ENCODE measurements around the gene PPP2R3B. TPM values are rescaled to one million over a fixed set of nuclear protein-coding genes. Genes with fewer than 3 reads are reported as not detected.
"Not testable (repeated sequence)": the region's sequence is repeated elsewhere in the genome, so short reads cannot be mapped to it uniquely, and the experiment has no call there.

Gene PPP2R3B
- total and polyA plus RNA-seq, 3 experiments from 2014 or later = 10.0 to 23.1 (median 21.2) TPM

DNA sequence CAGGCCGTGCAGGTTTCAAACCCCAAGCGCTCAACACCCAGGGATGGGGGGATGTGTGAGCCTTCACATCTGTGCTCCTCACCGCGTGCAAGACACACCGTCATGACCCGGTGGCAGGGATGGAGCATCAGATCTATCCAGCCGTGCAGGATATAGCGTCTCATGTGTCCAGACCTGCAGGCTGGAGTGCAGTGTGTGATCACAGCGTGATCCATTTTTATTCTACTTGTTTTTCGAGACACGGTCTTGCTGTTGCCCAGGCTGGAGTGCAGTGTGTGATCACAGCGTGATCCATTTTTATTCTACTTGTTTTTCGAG lies 35.4 kb downstream of the PPP2R3B start:
- H3K27ac ChIP-seq (ENCODE audit: low read depth, low read length); H3K4me3 Mint-ChIP-seq; POLR2A ChIA-PET; DNase-seq; H3K4me1 Mint-ChIP-seq; H3K27me3 Mint-ChIP-seq; H3K27ac Mint-ChIP-seq; H3K4me3 ChIP-seq (ENCODE audit: low read length); H3K9me3 ChIP-seq (ENCODE audit: low read length); H3K27me3 ChIP-seq (ENCODE audit: insufficient read depth, low read length, poor library complexity, severe bottlenecking); H3K9me3 Mint-ChIP-seq; CTCF ChIA-PET; H3K36me3 ChIP-seq (ENCODE audit: insufficient read depth, low read length); H3K4me1 ChIP-seq (ENCODE audit: insufficient read depth, low read length): not testable (repeated sequence)
- H3K36me3 Mint-ChIP-seq = peaks cover 0 to 30% (median 5%) of the 10 kb centered on the region in 3 donors

DNA sequence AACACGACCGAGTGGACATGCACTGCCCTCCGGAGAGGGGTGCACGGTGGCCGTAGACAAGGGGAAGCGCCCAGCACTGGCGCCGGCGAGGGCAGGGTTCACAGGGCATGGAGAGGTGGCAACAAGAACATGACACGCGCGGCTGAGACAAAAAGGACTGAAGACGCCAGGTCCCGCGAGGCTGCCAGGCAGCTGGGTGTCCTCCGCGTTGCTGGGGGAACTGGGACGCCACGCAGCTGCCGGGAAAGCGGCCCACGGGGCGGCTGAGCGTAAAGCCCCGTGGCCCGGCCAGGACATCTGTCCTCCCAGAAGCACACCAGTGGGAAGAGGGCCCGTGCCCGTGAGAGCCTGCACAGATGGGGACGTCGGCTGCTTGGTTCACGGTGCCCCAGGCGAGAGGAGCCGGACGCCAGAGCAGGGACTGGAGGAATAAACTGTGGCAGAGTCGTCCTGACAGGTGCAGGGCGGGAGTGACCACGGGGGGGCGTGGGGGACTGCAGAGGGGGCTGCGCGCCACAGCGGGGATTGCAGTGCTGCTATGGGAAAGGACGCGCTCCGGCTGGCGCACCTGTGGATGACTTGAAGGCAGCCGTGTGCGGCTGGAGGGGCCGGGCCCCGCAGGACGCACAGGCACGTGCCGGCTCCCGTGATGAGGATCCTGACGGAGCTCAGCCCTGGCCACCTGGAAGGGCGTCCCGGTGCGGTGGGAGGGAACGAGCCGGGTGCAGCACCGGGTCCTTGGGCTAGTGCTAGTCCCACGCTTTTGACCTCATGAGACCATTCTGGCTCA lies 36.0 kb downstream of the PPP2R3B start:
- Mint-ChIP-seq H3K27me3 (no peaks in the 10 kb centered on the region), H3K27ac (no peak overlapping the region), H3K4me3 (no peak overlapping the region), H3K9me3 (no peaks in the 10 kb centered on the region), H3K4me1 (peaks cover 0 to 2% (median 0%) of the 10 kb centered on the region in 3 donors), H3K36me3 (peaks cover 0 to 30% (median 5%) of the 10 kb centered on the region in 3 donors)
- H3K9me3 ChIP-seq (ENCODE audit: low read length) = no peaks in the 10 kb centered on the region
- no peaks in the 10 kb centered on the region for H3K4me1 ChIP-seq (ENCODE audit: insufficient read depth, low read length)
- no peak for DNase-seq
- no peak overlapping the region for H3K4me3 ChIP-seq (ENCODE audit: low read length)
- no peak overlapping the region for H3K27ac ChIP-seq (ENCODE audit: low read depth, low read length)
- no peaks in the 10 kb centered on the region for H3K36me3 ChIP-seq (ENCODE audit: insufficient read depth, low read length)
- POLR2A ChIA-PET = no interaction called here
- H3K27me3 ChIP-seq (ENCODE audit: insufficient read depth, low read length, poor library complexity, severe bottlenecking) = no peaks in the 10 kb centered on the region
- CTCF ChIA-PET = no interaction called here

DNA sequence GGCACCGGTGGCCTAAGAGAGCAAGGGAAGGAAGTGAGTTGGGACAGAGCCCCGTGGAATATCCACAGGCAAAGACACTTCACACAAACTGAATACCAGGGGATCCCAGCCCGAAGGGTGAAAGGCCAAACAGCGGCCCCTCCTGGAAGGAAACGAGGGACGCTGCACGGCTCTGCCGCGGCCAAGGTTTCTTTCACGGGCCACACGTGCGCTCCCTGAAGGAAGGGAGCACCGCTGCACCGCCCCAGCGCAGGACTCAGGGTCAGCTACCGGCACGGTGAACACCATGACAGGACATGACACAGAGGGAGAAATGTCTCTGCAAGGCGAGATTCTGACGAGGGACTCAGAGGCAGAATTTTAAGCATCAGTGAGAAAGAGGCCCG lies 36.6 kb downstream of the PPP2R3B start:
- Histone ChIP-seq H3K4me3 (ENCODE audit: low read length) (no peak overlapping the region), H3K4me1 (ENCODE audit: insufficient read depth, low read length) (no peaks in the 10 kb centered on the region), H3K36me3 (ENCODE audit: insufficient read depth, low read length) (no peaks in the 10 kb centered on the region), H3K27ac (ENCODE audit: low read depth, low read length) (no peak overlapping the region), H3K27me3 (ENCODE audit: insufficient read depth, low read length, poor library complexity, severe bottlenecking) (no peaks in the 10 kb centered on the region), H3K9me3 (ENCODE audit: low read length) (no peaks in the 10 kb centered on the region)
- no peak for DNase-seq
- Mint-ChIP-seq H3K9me3 (no peaks in the 10 kb centered on the region), H3K27me3 (no peaks in the 10 kb centered on the region), H3K36me3 (peaks cover 0 to 28% (median 5%) of the 10 kb centered on the region in 3 donors), H3K4me1 (no peaks in the 10 kb centered on the region), H3K27ac (no peak overlapping the region), H3K4me3 (no peak overlapping the region)
- CTCF ChIA-PET = no interaction called here
- POLR2A ChIA-PET = no interaction called here

DNA sequence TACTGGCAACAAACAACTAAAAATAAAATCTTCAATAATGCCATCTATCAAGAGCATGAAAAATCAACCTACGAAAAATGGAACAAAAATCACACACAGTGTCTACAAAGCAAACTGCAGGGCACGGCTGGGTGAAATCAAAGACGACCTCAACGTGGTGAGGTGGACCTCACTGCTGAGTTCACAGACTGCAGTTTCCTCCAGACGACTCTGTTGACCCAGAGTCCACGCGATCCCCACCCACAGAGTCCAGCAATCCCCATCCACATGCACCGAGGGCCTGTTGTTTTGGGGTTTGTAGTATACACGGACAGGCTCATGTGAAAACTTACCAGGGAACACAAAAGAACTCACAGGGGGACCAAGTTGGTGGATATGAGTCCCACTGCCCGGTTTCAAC lies 37.0 kb downstream of the PPP2R3B start:
- H3K27ac ChIP-seq (ENCODE audit: low read depth, low read length) = no peak overlapping the region
- Mint-ChIP-seq H3K4me1 (no peaks in the 10 kb centered on the region), H3K36me3 (peaks cover 0 to 31% (median 5%) of the 10 kb centered on the region in 3 donors), H3K27ac (no peak overlapping the region), H3K4me3 (no peak overlapping the region), H3K9me3 (no peaks in the 10 kb centered on the region), H3K27me3 (no peaks in the 10 kb centered on the region)
- no peaks in the 10 kb centered on the region for H3K27me3 ChIP-seq (ENCODE audit: insufficient read depth, low read length, poor library complexity, severe bottlenecking)
- ChIA-PET POLR2A (no interaction called here), CTCF (no interaction called here)
- H3K36me3 ChIP-seq (ENCODE audit: insufficient read depth, low read length) = no peaks in the 10 kb centered on the region
- DNase-seq = no peak
- H3K9me3 ChIP-seq (ENCODE audit: low read length) = no peaks in the 10 kb centered on the region
- H3K4me1 ChIP-seq (ENCODE audit: insufficient read depth, low read length) = no peaks in the 10 kb centered on the region
- no peak overlapping the region for H3K4me3 ChIP-seq (ENCODE audit: low read length)

DNA sequence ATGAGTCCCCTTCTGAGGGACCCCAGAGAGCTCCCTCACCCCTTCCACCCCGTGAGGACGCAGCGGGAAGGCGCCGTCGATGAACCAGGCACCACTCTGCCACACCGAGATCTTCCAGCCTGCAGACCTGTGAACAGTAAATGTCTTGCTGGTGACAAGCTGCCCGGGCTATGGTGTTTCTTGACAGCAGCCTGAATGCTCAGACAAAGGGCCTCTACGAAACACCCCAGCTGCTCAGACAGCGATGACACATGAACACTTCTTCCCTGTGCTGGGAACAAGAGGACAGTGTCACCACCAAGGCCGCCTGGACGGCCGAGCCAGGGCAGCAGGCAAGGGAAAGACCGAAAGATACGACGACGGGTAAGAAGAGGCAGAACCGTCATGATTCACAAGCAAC lies 37.5 kb downstream of the PPP2R3B start:
- no peak for DNase-seq
- POLR2A ChIA-PET = no interaction called here
- Mint-ChIP-seq H3K9me3 (no peaks in the 10 kb centered on the region), H3K4me1 (no peaks in the 10 kb centered on the region), H3K27me3 (no peaks in the 10 kb centered on the region), H3K36me3 (peaks cover 0 to 30% (median 5%) of the 10 kb centered on the region in 3 donors), H3K4me3 (no peak overlapping the region), H3K27ac (no peak overlapping the region)
- H3K36me3 ChIP-seq (ENCODE audit: insufficient read depth, low read length) = no peaks in the 10 kb centered on the region
- H3K4me3 ChIP-seq (ENCODE audit: low read length) = no peak overlapping the region
- no peak overlapping the region for H3K27ac ChIP-seq (ENCODE audit: low read depth, low read length)
- H3K9me3 ChIP-seq (ENCODE audit: low read length) = no peaks in the 10 kb centered on the region
- H3K27me3 ChIP-seq (ENCODE audit: insufficient read depth, low read length, poor library complexity, severe bottlenecking) = no peaks in the 10 kb centered on the region
- H3K4me1 ChIP-seq (ENCODE audit: insufficient read depth, low read length) = no peaks in the 10 kb centered on the region
- CTCF ChIA-PET = no interaction called here

DNA sequence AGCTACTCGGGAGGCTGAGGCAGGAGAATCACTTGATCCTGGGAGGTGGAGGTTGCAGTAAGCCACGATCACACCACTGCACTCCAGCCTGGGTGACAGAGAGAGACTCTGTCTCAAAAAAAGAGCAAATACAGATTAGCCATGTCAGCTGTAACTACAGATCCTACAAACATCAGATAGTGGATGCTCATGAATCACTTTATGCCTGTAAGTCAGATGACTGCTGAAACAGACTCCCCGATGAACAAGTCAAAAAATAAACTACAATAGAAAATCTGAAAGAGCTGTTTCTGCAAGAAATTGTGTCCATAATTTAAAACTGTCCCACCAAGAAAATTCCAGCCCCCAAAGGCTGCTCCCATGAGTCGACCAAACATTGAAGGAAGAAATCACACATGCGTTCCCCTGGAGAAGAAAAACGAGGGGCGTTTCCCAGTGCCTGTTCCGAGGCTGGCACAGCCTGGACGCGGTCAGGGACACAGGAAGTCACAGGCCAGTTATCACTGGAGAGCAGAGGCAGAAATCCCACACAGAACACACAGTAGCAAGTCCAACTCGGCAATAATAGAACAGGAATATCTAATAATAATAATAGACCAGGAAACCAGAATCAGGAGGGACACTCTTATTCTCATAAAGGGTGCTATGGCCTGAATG lies 38.1 kb downstream of the PPP2R3B start:
- Histone ChIP-seq H3K4me3 (ENCODE audit: low read length) (no peak overlapping the region), H3K4me1 (ENCODE audit: insufficient read depth, low read length) (no peaks in the 10 kb centered on the region), H3K36me3 (ENCODE audit: insufficient read depth, low read length) (no peaks in the 10 kb centered on the region), H3K27me3 (ENCODE audit: insufficient read depth, low read length, poor library complexity, severe bottlenecking) (no peaks in the 10 kb centered on the region), H3K27ac (ENCODE audit: low read depth, low read length) (no peak overlapping the region), H3K9me3 (ENCODE audit: low read length) (no peaks in the 10 kb centered on the region)
- H3K27me3 Mint-ChIP-seq = no peaks in the 10 kb centered on the region
- no peaks in the 10 kb centered on the region for H3K9me3 Mint-ChIP-seq
- POLR2A ChIA-PET = no interaction called here
- no peak for DNase-seq
- no peak overlapping the region for H3K27ac Mint-ChIP-seq
- no peaks in the 10 kb centered on the region for H3K4me1 Mint-ChIP-seq
- H3K36me3 Mint-ChIP-seq = peaks cover 0 to 30% (median 5%) of the 10 kb centered on the region in 3 donors
- no peak overlapping the region for H3K4me3 Mint-ChIP-seq
- CTCF ChIA-PET = no interaction called here

DNA sequence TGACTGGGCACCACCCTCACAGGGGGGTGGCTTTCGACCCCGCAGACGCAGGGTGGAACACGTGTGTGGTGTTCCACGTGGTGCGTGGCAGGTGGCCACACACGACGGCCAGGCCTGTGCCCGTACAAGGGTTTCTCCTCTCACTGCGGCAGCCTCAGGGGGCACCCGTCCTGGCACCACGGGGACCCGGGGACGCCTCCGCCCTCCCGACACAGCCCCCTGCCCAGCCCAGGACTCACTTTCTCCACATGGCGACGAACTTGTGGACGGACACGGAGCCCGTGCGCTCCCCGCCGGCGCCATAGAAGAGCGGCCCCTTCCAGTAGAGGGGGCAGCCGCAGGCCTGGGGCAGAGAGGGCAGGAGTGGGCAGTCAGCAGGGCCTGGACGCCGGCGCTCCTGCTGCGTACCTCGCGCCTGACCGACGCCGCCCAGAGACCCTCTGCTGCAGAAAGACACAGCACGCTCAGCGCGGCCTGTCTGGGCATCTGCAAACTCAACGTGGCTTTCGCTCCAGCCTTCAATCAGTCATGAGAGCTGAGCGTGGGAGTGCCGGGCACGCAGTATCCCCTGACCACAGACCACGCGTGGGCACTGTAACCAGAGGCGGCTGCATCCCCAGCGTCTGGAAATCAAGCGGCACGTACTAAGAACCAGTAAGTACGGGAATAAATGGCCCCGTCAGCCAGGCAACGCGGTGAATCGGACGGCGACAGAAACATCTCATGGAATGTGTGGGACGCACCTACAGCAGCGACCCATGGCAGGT lies 39.2 kb downstream of the PPP2R3B start:
- POLR2A ChIA-PET = no interaction called here
- no peaks in the 10 kb centered on the region for H3K36me3 ChIP-seq (ENCODE audit: insufficient read depth, low read length)

DNA sequence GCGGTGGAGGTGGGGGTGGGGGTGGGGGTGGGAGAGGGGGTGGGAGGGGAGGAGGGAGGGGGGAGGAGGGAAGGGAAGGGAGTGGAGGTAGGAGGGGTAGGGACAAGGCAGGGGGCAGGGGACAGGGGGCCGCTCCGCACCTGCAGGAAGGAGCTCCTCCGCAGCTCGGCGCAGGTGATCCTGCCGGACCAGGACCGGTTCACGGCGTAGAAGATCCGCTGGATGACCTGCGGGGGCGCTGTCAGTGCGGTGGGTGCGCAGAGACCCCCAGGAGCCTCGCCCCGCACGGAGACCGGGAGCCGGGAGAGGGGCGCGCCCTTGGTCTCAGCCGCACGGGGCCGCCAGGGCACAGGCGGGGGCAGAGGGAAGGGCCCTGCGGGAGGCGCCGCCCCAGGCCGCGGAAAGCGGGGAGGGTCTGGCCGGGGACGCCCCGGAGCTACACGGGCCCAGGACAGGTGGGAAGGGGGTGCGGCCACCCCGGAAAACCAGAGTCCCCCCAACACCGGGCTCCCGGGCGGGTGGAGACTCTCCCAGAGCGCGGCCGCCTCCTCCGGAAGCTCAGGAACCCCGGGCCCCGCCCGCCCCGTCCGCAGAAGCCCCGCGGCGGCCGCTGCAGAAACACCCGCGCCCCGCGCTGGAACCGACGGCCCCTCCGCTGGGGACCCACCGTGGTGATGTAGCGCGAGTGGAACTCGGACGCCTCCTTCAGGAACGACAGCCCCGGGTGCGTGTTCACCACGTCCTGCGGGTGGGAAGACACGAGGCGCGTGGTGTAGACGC lies 40.5 kb downstream of the PPP2R3B start:
- Histone ChIP-seq H3K4me1 (ENCODE audit: insufficient read depth, low read length) (no peaks in the 10 kb centered on the region), H3K9me3 (ENCODE audit: low read length) (no peaks in the 10 kb centered on the region), H3K36me3 (ENCODE audit: insufficient read depth, low read length) (no peaks in the 10 kb centered on the region), H3K27me3 (ENCODE audit: insufficient read depth, low read length, poor library complexity, severe bottlenecking) (no peaks in the 10 kb centered on the region), H3K27ac (ENCODE audit: low read depth, low read length) (no peak overlapping the region), H3K4me3 (ENCODE audit: low read length) (no peak overlapping the region)
- Mint-ChIP-seq H3K4me1 (no peaks in the 10 kb centered on the region), H3K27me3 (no peaks in the 10 kb centered on the region), H3K9me3 (no peaks in the 10 kb centered on the region), H3K36me3 (peaks cover 0 to 29% (median 4%) of the 10 kb centered on the region in 3 donors), H3K27ac (no peak overlapping the region), H3K4me3 (no peak overlapping the region)
- ChIA-PET CTCF (no interaction called here), POLR2A (no interaction called here)
- peak in 1 of 5 donors; percentile 44 for DNase-seq

More for the DNA sequence above, 39.2 kb downstream of the PPP2R3B start:
- Mint-ChIP-seq H3K27me3 (no peaks in the 10 kb centered on the region), H3K4me1 (no peaks in the 10 kb centered on the region), H3K9me3 (no peaks in the 10 kb centered on the region), H3K27ac (peak overlapping the region in 1 of 8 donors; percentile 41), H3K4me3 (no peak overlapping the region), H3K36me3 (peaks cover 0 to 28% (median 5%) of the 10 kb centered on the region in 3 donors)
- no peaks in the 10 kb centered on the region for H3K4me1 ChIP-seq (ENCODE audit: insufficient read depth, low read length)
- H3K27me3 ChIP-seq (ENCODE audit: insufficient read depth, low read length, poor library complexity, severe bottlenecking) = no peaks in the 10 kb centered on the region
- H3K4me3 ChIP-seq (ENCODE audit: low read length) = no peak overlapping the region
- no peak overlapping the region for H3K27ac ChIP-seq (ENCODE audit: low read depth, low read length)
- DNase-seq = peak in 1 of 5 donors; percentile 36
- no peaks in the 10 kb centered on the region for H3K9me3 ChIP-seq (ENCODE audit: low read length)
- CTCF ChIA-PET = no interaction called here

Measured in CD8-positive, alpha-beta memory T cell (primary cell).